Caco-2 (cell line): ENCODE results near the gene TRIB2. TPM values are rescaled to one million over a fixed set of nuclear protein-coding genes. Genes with fewer than 3 reads are reported as not detected.

Experiments used
- BruUV-seq: library from RNA; stranded (reverse); fragments of 400-500 nt; replicated peaks from 2 replicates; lab custom pipeline; 2021; lab: Mats Ljungman, UMichigan
- CTCF ChIA-PET: fragments of 300-600 bp; sonication (Branson Sonifier 250); formaldehyde crosslinking; loops from one replicate; lab custom pipeline; 2022; ENCODE audit warnings: antibody characterized with exemption; lab: Charles Lee
- POLR2A ChIA-PET: fragments of 300-600 bp; sonication (Branson Sonifier 250); formaldehyde crosslinking; loops from one replicate; lab custom pipeline; 2022; ENCODE audit warnings: antibody characterized with exemption; lab: Charles Lee
- DNase-seq, 2 experiments: peaks; one replicate each; pipeline versions ENCODE4 v3.0.0 to v3.0.0-alpha.2; 2020 to 2022
- H3K27me3 ChIP-seq: replicated peaks from 2 replicates; pipeline ENCODE4 v1.6.0; 2011; ENCODE audit warnings: low read length; ENCODE audit not compliant: control insufficient read depth, insufficient read depth
- H3K36me3 ChIP-seq: 2 replicates; pipeline ENCODE4 v1.5.1; 2011; ENCODE audit warnings: low read length; ENCODE audit not compliant: control insufficient read depth, insufficient read depth
- H3K4me1 ChIP-seq: fragments of 250-450 bp; sonication (Bioruptor Pico); 2 replicates; pipeline ENCODE4 v1.5.1; 2020; ENCODE audit warnings: mild to moderate bottlenecking
- H3K4me3 ChIP-seq: 2 replicates; pipeline ENCODE4 v1.5.1; 2011; ENCODE audit warnings: low read depth, mild to moderate bottlenecking, control low read depth, low read length
- H3K9me3 ChIP-seq: fragments of 250-450 bp; sonication (Bioruptor Pico); 2 replicates; pipeline ENCODE4 v1.5.1; 2020; ENCODE audit warnings: mild to moderate bottlenecking, moderate library complexity
- H3K27ac Mint-ChIP-seq: one replicate; pipeline ENCODE4 v1.8.0; 2022; ENCODE audit warnings: mixed read lengths; ENCODE audit not compliant: unreplicated experiment
- H3K27me3 Mint-ChIP-seq: one replicate; pipeline ENCODE4 v1.8.0; 2022; ENCODE audit warnings: mixed read lengths; ENCODE audit not compliant: insufficient read depth, unreplicated experiment
- H3K36me3 Mint-ChIP-seq: one replicate; pipeline ENCODE4 v1.8.0; 2022; ENCODE audit warnings: mild to moderate bottlenecking, mixed read lengths; ENCODE audit not compliant: insufficient read depth, unreplicated experiment
- H3K4me1 Mint-ChIP-seq: one replicate; pipeline ENCODE4 v1.8.0; 2022; ENCODE audit warnings: low read depth, mixed read lengths; ENCODE audit not compliant: unreplicated experiment
- H3K4me3 Mint-ChIP-seq: one replicate; pipeline ENCODE4 v1.8.0; 2022; ENCODE audit warnings: mild to moderate bottlenecking, moderate library complexity, mixed read lengths; ENCODE audit not compliant: unreplicated experiment
- H3K9me3 Mint-ChIP-seq: one replicate; pipeline ENCODE4 v1.8.0; 2022; ENCODE audit warnings: mixed read lengths; ENCODE audit not compliant: unreplicated experiment
- CTCF ChIP-seq, 2 experiments: fragments of 200-600 bp in 1 of 2; IDR thresholded peaks; 1 replicate in 1 of 2; 2 replicates in 1 of 2; pipeline versions ENCODE4 v1.5.1 to v1.8.0; 2011 to 2022; ENCODE audit warnings: antibody characterized with exemption in 1 of 2, control low read depth in 1 of 2, inconsistent platforms in 1 of 2, low read depth in 1 of 2, low read length in 1 of 2, mild to moderate bottlenecking in 1 of 2, moderate library complexity in 1 of 2; ENCODE audit not compliant: insufficient read depth in 1 of 2, severe bottlenecking in 1 of 2, unreplicated experiment in 1 of 2
- intact Hi-C: fragments of 100-400 bp; cut with micrococcal nuclease; formaldehyde crosslinking; loops from one replicate; pipeline ENCODE4 v1.10.0; 2022; ENCODE audit not compliant: unreplicated experiment
- total RNA-seq: library from RNA; stranded (reverse); gene quantifications from 2 replicates; pipeline ENCODE4 v1.2.3, GENCODE V29; 2022

Gene TRIB2
- total RNA-seq, 1 experiment from 2014 or later = 2.9 TPM

- no peaks in the 10 kb centered on the region for H3K4me1 Mint-ChIP-seq
- H3K4me1 ChIP-seq = no peaks in the 10 kb centered on the region
- no peak for TF ChIP-seq CTCF (IDR thresholded peaks at IDR 0.05; ENCODE audit: insufficient read depth in 1 of 2, low read depth in 1 of 2, low read length in 1 of 2, severe bottlenecking in 1 of 2, unreplicated experiment in 1 of 2)
- POLR2A ChIA-PET = no interaction called here
- H3K9me3 ChIP-seq = 0 out of 2 replicates have a peak, but pooled peaks cover 3% of the 10 kb centered on the region
- no peaks in the 10 kb centered on the region; the same call in 1 of the 2 replicates for H3K27me3 ChIP-seq
- no peaks in the 10 kb centered on the region for H3K36me3 ChIP-seq
- no peak overlapping the region for H3K4me3 Mint-ChIP-seq
- no peak overlapping the region for H3K4me3 ChIP-seq
- no peak overlapping the region for H3K27ac Mint-ChIP-seq
- intact Hi-C loops = no loop called here
- no peak for DNase-seq
- H3K36me3 Mint-ChIP-seq = no peaks in the 10 kb centered on the region
- CTCF ChIA-PET = no interaction called here
- H3K27me3 Mint-ChIP-seq = peaks cover 8% of the 10 kb centered on the region
- no TSS peak for BruUV-seq
- H3K9me3 Mint-ChIP-seq = peaks cover 11% of the 10 kb centered on the region
Measured at GRCh38 chr2:12685145-12685544, 31.6 kb upstream of the TRIB2 start.

GRCh38 chr2:12685956-12686355 lies 30.8 kb upstream of the TRIB2 start:
- intact Hi-C loops = no loop called here
- ChIA-PET POLR2A (no interaction called here), CTCF (no interaction called here)
- peaks cover 16% of the 10 kb centered on the region for H3K9me3 Mint-ChIP-seq
- DNase-seq = no peak
- H3K4me1 Mint-ChIP-seq = no peaks in the 10 kb centered on the region
- no peak overlapping the region for H3K4me3 Mint-ChIP-seq
- Histone ChIP-seq H3K4me3 (no peak overlapping the region), H3K27me3 (no peaks in the 10 kb centered on the region; the same call in 1 of the 2 replicates), H3K9me3 (no peaks in the 10 kb centered on the region), H3K4me1 (no peaks in the 10 kb centered on the region), H3K36me3 (no peaks in the 10 kb centered on the region)
- H3K27me3 Mint-ChIP-seq = peaks cover 8% of the 10 kb centered on the region
- H3K27ac Mint-ChIP-seq = no peak overlapping the region
- no peaks in the 10 kb centered on the region for H3K36me3 Mint-ChIP-seq
- no TSS peak for BruUV-seq
- no peak for TF ChIP-seq CTCF (IDR thresholded peaks at IDR 0.05; ENCODE audit: insufficient read depth in 1 of 2, low read depth in 1 of 2, low read length in 1 of 2, severe bottlenecking in 1 of 2, unreplicated experiment in 1 of 2)

GRCh38 chr2:12686708-12687283 lies 29.9 kb upstream of the TRIB2 start:
- CTCF ChIA-PET = no interaction called here
- intact Hi-C loops = no loop called here
- H3K27me3 Mint-ChIP-seq = peaks cover 8% of the 10 kb centered on the region
- POLR2A ChIA-PET = no interaction called here
- no peaks in the 10 kb centered on the region for H3K36me3 Mint-ChIP-seq
- H3K27ac Mint-ChIP-seq = no peak overlapping the region
- no peaks in the 10 kb centered on the region for H3K9me3 ChIP-seq
- no peak for DNase-seq
- no peak overlapping the region for H3K4me3 ChIP-seq
- no peaks in the 10 kb centered on the region; the same call in 1 of the 2 replicates for H3K27me3 ChIP-seq
- no peak overlapping the region for H3K4me3 Mint-ChIP-seq
- H3K4me1 ChIP-seq = no peaks in the 10 kb centered on the region
- TF ChIP-seq CTCF (IDR thresholded peaks at IDR 0.05; ENCODE audit: insufficient read depth in 1 of 2, low read depth in 1 of 2, low read length in 1 of 2, severe bottlenecking in 1 of 2, unreplicated experiment in 1 of 2) = no peak
- no peaks in the 10 kb centered on the region for H3K4me1 Mint-ChIP-seq
- no TSS peak for BruUV-seq
- no peaks in the 10 kb centered on the region for H3K36me3 ChIP-seq
- H3K9me3 Mint-ChIP-seq = peaks cover 23% of the 10 kb centered on the region
